G401 (cell line): Measurements from ENCODE around the gene GNL3. TPM values are rescaled to one million over a fixed set of nuclear protein-coding genes. Genes with fewer than 3 reads are reported as not detected.

Source experiments
- total RNA-seq: library from RNA; depleted of rRNA; stranded (reverse); fragments of >200 nt; shearing (Covaris generic); gene quantifications from 2 replicates; pipeline ENCODE4 v1.2.3, GENCODE V29; 2014; rRNA removed

The GNL3 gene
- total RNA-seq, 1 experiment from 2014 or later, result 216 TPM

Other genes starting within 250 kb of the GNL3 start
- gene SEMA3G, start 240.9 kb upstream of the GNL3 start, total RNA-seq, result 0.10 and 0.98 TPM in 2 replicates
- 86.7 and 117 TPM in 2 replicates for gene TNNC1, start 232.0 kb upstream of the GNL3 start, total RNA-seq
- 25.5 and 28.9 TPM in 2 replicates for gene NISCH, start 230.4 kb upstream of the GNL3 start, total RNA-seq
- not detected in 2 replicates for gene STAB1, start 190.7 kb upstream of the GNL3 start, total RNA-seq
- 36.9 and 53.2 TPM in 2 replicates for gene NT5DC2, start 152.2 kb upstream of the GNL3 start, total RNA-seq
- gene UQCC5, start 149.4 kb upstream of the GNL3 start, total RNA-seq, result 4.2 and 48.9 TPM in 2 replicates
- 21.6 and 38.4 TPM in 2 replicates for gene PBRM1, start 119 bp upstream of the GNL3 start, total RNA-seq
- 77.8 and 104 TPM in 2 replicates for gene GLT8D1, start 19.8 kb downstream of the GNL3 start, total RNA-seq
- gene SPCS1, start 20.1 kb downstream of the GNL3 start, total RNA-seq, result 80.3 and 99.9 TPM in 2 replicates
- 34.1 and 40.7 TPM in 2 replicates for gene NEK4, start 84.9 kb downstream of the GNL3 start, total RNA-seq
- not detected in 2 replicates for gene ITIH1, start 91.6 kb downstream of the GNL3 start, total RNA-seq
- not detected in 2 replicates for gene ITIH3, start 108.8 kb downstream of the GNL3 start, total RNA-seq
- gene ITIH4, start 144.6 kb downstream of the GNL3 start, total RNA-seq, result 0.18 and 0.68 TPM in 2 replicates
- not detected in 2 replicates for gene MUSTN1, start 149.0 kb downstream of the GNL3 start, total RNA-seq
- gene STIMATE, start 211.5 kb downstream of the GNL3 start, total RNA-seq, result 6.4 and 8.9 TPM in 2 replicates